Type B pancreatic cell (in vitro differentiated cells): ENCODE measurements around the gene PRM2. TPM values are rescaled to one million over a fixed set of nuclear protein-coding genes. Genes with fewer than 3 reads are reported as not detected.

Source experiments
- DNase-seq: peaks from one replicate; pipeline ENCODE4 v3.0.0; 2021; ENCODE audit warnings: mixed read lengths; ENCODE audit not compliant: unreplicated experiment; ENCODE audit errors: extremely low spot score
- H3K27ac Mint-ChIP-seq: 2 replicates; pipeline ENCODE4 v1.8.0; 2021; ENCODE audit warnings: mild to moderate bottlenecking, mixed read lengths
- H3K27me3 Mint-ChIP-seq: 2 replicates; pipeline ENCODE4 v1.8.0; 2021; ENCODE audit warnings: mixed read lengths
- H3K36me3 Mint-ChIP-seq: 2 replicates; pipeline ENCODE4 v1.8.0; 2021; ENCODE audit warnings: mixed read lengths
- H3K4me1 Mint-ChIP-seq: one replicate; pipeline ENCODE4 v1.8.0; 2021; ENCODE audit warnings: mixed read lengths; ENCODE audit not compliant: unreplicated experiment
- H3K4me3 Mint-ChIP-seq: 2 replicates; pipeline ENCODE4 v1.8.0; 2021; ENCODE audit warnings: mild to moderate bottlenecking, mixed read lengths
- H3K9me3 Mint-ChIP-seq: 2 replicates; pipeline ENCODE4 v1.8.0; 2021; ENCODE audit warnings: mixed read lengths
- total RNA-seq: library from RNA; stranded (reverse); gene quantifications from 2 replicates; pipeline ENCODE4 v1.2.1, GENCODE V29; 2021; ENCODE audit warnings: low replicate concordance
- TF ChIP-seq, protein P1 (sequence below): fragments of 200-600 bp; sonication (generic); conservative IDR thresholded peaks from 2 replicates; pipeline ENCODE4 v1.5.0; 2021; ENCODE audit warnings: antibody characterized with exemption, mild to moderate bottlenecking

PRM2 gene
- total RNA-seq, 1 donor from 2014 or later, result not detected

DNA sequence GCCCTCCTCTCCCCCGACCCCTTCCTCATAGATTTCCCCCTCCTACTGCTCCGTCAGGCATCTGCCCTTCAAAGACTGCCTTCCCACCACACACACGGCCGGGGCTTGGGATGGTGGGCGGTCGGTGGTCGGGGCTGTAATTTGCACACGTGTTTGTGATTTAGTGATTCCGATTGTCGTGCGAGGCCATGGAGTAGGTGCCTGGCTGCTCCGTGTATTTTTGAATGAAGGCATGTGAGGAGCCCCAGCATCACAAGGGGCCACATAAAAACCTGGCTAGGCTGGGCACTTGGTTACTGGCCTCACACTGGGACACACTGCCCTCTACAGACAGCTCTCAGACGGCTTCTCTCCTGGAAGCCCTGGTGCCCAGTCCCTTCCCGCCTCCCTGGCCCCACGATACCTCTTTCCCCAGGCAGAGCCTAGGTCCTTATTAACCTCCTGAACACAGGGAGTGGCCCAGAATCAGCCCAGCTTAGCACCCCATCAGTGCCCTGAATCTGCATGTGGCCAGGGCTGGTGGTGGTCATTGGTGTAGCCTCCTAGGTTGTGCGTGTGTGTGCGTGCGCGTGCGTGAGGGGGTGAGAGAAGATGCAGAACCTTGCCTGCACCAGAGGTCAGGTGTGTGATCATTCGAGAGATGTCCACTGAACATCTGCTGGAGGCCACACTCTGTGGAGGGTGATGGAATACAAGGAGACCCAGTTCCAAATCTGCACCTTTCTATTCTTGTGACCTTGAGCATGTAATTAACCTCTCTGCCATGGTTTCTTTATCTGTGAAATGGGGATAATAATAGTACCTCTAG is 18.9 kb downstream of the PRM2 start:
- no peak for DNase-seq
- H3K9me3 Mint-ChIP-seq, result no peaks in the 10 kb centered on the region
- peaks cover 4% of the 10 kb centered on the region for H3K36me3 Mint-ChIP-seq
- peak overlapping the region; percentile 94 for H3K4me3 Mint-ChIP-seq
- H3K27me3 Mint-ChIP-seq, result no peaks in the 10 kb centered on the region
- H3K4me1 Mint-ChIP-seq, result peaks cover 25% of the 10 kb centered on the region
- TF ChIP-seq, protein P1, sequence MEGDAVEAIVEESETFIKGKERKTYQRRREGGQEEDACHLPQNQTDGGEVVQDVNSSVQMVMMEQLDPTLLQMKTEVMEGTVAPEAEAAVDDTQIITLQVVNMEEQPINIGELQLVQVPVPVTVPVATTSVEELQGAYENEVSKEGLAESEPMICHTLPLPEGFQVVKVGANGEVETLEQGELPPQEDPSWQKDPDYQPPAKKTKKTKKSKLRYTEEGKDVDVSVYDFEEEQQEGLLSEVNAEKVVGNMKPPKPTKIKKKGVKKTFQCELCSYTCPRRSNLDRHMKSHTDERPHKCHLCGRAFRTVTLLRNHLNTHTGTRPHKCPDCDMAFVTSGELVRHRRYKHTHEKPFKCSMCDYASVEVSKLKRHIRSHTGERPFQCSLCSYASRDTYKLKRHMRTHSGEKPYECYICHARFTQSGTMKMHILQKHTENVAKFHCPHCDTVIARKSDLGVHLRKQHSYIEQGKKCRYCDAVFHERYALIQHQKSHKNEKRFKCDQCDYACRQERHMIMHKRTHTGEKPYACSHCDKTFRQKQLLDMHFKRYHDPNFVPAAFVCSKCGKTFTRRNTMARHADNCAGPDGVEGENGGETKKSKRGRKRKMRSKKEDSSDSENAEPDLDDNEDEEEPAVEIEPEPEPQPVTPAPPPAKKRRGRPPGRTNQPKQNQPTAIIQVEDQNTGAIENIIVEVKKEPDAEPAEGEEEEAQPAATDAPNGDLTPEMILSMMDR, result peak; percentile 80
- H3K27ac Mint-ChIP-seq, result peak overlapping the region; percentile 95

DNA sequence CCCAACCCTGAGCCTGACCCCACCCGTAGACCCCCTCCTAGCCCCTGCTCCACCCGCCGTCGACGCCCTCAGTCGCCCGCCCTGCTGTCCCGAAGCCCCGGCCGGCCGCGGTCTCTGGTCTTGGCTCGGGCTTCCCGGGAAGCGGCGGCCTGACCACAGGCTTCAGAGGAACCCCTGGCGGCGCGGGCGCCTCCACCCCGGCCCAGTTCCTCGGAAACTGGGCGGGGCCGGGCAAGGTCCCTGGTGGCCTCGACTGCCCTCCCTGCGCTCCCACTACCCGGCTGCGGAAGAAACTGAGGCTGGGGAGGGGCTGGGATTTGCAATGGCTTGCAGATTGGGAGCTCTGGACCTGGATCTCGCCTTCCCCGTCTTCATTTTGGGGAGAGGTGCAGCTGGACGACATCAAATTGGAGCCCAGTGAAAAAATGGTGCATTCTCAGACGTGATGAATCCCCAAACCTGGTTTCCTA is 19.6 kb downstream of the PRM2 start:
- H3K9me3 Mint-ChIP-seq, result no peaks in the 10 kb centered on the region
- H3K4me1 Mint-ChIP-seq, result peaks cover 31% of the 10 kb centered on the region
- H3K27ac Mint-ChIP-seq, result peak overlapping the region; percentile 95
- DNase-seq, result peak; percentile 75
- peak overlapping the region; percentile 94 for H3K4me3 Mint-ChIP-seq
- peaks cover 4% of the 10 kb centered on the region for H3K36me3 Mint-ChIP-seq
- TF ChIP-seq, protein P1, result no peak
- no peaks in the 10 kb centered on the region for H3K27me3 Mint-ChIP-seq

DNA sequence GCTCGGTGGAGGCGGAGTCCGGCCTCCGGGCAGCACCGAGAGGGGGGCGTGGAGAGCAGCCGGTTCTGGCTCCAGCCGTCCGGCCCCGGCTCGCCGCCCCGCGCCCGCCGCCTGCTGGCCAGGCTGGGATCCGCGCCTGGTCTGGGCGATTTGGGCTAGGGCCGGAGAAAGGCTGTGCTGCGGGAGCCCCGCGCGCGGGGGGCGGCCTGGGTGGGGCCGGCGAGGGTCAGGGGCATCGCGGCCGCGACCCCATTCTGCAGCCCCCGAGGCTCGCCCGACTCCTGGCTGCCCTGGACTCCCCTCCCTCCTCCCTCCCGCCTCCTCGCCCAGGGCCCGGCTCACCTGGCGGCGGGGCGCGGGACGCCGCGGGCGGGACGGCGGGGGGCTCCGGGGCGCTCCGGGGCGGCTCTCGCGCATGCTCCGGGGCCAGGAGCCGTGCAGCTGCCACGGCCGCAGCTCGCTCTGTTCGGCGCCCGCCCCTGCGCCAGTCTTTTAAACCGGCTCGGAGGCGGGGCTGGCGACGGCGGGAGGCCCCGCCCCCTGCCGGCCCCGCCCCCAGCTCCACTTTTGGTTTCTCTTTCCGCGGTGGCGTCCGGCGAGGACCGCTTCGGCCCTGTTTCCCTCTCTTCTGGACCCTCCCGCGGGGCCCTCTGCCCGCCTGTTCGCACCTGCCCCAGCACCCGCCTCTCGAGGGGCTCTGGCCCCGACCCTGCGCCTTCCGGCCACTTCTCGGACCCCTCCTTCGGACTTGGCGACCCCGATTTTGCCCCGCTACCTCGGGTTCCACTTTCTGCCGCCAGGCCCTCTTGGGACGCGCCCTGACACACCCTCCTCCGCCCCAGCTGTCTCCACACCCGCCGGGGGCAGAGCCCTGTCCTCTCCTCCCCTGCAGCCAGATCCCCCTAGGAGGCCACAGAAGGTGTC is 20.3 kb downstream of the PRM2 start, which contains the start of gene SOCS1:
SOCS1 (minus strand) TSS at position 468 of the 924 bp plus-strand sequence. CDS start 726 bp downstream, outside the sequence.
- peak; percentile 95 for DNase-seq
- Mint-ChIP-seq H3K27ac (peak within 1 kb of the TSS; percentile 95), H3K9me3 (no peaks in the 10 kb centered on the region), H3K4me3 (peak within 1 kb of the TSS; percentile 94), H3K27me3 (no peaks in the 10 kb centered on the region), H3K4me1 (peaks cover 30% of the 10 kb centered on the region), H3K36me3 (peaks cover 4% of the 10 kb centered on the region)
- TF ChIP-seq, protein P1, result peak; percentile 96

DNA sequence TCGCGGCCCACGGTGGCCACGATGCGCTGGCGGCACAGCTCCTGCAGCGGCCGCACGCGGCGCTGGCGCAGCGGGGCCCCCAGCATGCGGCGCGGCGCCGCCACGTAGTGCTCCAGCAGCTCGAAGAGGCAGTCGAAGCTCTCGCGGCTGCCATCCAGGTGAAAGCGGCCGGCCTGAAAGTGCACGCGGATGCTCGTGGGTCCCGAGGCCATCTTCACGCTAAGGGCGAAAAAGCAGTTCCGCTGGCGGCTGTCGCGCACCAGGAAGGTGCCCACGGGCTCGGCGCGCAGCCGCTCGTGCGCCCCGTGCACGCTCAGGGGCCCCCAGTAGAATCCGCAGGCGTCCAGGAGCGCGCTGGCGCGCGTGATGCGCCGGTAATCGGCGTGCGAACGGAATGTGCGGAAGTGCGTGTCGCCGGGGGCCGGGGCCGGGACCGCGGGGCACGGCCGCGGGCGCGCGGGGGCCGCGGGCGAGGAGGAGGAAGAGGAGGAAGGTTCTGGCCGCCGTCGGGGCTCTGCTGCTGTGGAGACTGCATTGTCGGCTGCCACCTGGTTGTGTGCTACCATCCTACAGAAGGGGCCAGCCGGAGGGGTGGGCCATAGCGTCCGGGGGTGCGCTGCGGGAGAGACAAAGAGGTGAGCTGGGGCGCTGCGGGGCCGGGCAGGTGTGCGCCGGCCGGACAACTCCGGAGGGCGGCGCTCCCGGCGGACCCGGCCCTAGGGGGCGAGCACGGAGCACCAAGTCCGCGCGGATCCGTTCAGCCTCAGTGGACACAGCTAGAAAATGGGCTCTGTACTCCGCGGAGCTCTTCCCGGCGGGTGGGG is 21.2 kb downstream of the PRM2 start:
- H3K9me3 Mint-ChIP-seq, result peaks cover 3% of the 10 kb centered on the region
- H3K4me3 Mint-ChIP-seq, result peak overlapping the region; percentile 83
- peaks cover 4% of the 10 kb centered on the region for H3K36me3 Mint-ChIP-seq
- TF ChIP-seq, protein P1, result no peak
- DNase-seq, result no peak
- peaks cover 34% of the 10 kb centered on the region for H3K4me1 Mint-ChIP-seq
- H3K27me3 Mint-ChIP-seq, result no peaks in the 10 kb centered on the region
- peak overlapping the region; percentile 39 for H3K27ac Mint-ChIP-seq
